ENCODE data around the gene LYRM9.

DNA sequence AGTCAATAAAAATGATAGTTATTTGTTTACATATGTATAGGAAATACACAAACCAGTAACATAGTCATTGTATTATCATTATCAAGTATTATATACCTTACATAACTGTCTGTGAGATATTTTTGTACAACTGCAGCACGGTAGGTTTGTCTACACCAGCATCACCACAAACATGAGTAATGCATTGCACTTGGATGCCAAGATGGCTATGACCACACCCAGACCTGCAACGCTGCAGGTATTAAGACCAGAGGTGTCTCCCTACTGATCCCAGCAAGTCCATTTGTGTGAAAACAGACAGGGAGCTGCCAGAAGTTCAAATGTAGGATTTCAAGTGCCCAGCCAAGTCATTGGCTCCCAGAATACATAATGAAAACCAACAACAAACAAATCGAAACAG, 58.6 kb downstream of the LYRM9 start:
- TF ChIP-seq, protein P1, sequence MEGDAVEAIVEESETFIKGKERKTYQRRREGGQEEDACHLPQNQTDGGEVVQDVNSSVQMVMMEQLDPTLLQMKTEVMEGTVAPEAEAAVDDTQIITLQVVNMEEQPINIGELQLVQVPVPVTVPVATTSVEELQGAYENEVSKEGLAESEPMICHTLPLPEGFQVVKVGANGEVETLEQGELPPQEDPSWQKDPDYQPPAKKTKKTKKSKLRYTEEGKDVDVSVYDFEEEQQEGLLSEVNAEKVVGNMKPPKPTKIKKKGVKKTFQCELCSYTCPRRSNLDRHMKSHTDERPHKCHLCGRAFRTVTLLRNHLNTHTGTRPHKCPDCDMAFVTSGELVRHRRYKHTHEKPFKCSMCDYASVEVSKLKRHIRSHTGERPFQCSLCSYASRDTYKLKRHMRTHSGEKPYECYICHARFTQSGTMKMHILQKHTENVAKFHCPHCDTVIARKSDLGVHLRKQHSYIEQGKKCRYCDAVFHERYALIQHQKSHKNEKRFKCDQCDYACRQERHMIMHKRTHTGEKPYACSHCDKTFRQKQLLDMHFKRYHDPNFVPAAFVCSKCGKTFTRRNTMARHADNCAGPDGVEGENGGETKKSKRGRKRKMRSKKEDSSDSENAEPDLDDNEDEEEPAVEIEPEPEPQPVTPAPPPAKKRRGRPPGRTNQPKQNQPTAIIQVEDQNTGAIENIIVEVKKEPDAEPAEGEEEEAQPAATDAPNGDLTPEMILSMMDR (IDR thresholded peaks at IDR 0.05) = no peak
- TF ChIP-seq POLR2A (IDR thresholded peaks at IDR 0.05) = no peak
